ENCODE results near the gene MRPL22.

- TF ChIP-seq CTCF (tag by site-specific recombination; IDR thresholded peaks at IDR 0.05) (no peak), ZBTB11 (tag by site-specific recombination; conservative IDR thresholded peaks at IDR 0.05; ENCODE audit: low read depth) (no peak), YY1 (tag by site-specific recombination; IDR thresholded peaks at IDR 0.05) (no peak), ZNF280D (tag by site-specific recombination; IDR thresholded peaks at IDR 0.05) (no peak), BCL11A (tag by site-specific recombination; IDR thresholded peaks at IDR 0.05; ENCODE audit: low read depth) (no peak), ZNF473 (tag by site-specific recombination; IDR thresholded peaks at IDR 0.05) (no peak)
Measured at GRCh38 chr5:155015239-155015638, 74.4 kb downstream of the MRPL22 start.

Measured in HEK293 (cell line).